Measurements from ENCODE around the gene ZNF273.
"Not testable (repeated sequence)": the region's sequence is repeated elsewhere in the genome, so short reads cannot be mapped to it uniquely, and the experiment has no call there.

Gene ZNF273

GRCh38 chr7:64890761-64891362 lies 12.2 kb upstream of the ZNF273 start:
- no peak for DNase-seq

DNA sequence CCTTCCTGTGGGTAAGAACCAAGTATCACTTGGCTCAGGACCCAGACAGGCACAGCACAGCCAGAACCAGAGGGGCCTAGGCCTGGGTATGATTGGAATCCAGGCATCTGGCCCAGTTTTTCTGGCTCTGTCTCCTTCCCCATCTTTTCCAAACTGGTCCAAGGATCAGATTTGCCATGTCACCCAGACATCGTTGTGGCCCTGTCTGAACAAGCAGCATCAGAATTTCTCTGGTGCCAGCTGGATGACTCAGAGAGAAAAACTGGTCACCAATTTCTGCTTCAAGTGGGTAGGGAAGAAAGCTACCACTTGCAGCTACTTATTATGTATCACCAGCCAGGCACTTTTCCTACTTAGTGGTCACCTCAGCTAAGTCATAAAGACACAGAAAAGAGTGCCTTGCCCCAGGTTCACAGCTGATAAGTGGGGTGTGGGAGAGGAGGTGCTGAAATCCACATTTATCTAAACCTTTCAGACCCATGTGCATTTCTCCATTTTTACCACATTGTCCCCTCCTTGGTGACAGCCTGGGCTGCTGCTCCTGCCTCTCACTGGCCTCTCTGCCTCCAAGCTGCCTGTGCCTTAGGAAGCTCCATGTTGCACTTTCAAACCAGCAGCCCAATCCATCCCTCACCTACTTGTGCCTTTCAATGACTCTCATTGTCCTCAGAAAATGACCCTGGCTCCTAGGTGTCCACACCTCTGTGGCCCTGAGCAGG lies 11.6 kb upstream of the ZNF273 start:
- DNase-seq: not testable (repeated sequence)

- no peak for DNase-seq
These were observed 11.0 kb upstream of the ZNF273 start for GRCh38 chr7:64892116-64892515.

GRCh38 chr7:64892666-64893309 lies 10.3 kb upstream of the ZNF273 start:
- DNase-seq: no peak

DNA sequence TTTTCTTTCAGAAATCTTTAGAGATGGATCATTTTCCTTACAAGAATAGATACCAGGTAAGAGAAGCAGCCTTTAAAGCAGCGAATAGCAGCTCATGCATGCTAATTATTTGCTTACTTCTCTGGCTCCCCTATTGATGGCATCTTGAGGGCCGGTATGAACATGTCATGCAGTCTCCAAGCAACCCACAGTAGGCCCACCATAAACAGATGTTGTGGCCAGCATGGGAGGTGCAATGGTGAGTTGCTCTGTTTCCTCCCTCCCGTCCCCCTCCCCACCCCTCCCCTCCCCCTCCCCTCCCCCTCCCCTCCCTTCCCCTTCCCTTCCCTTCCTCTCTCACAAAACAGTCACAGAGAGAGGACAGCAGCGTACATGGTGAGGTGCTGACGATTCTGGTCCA lies 9.7 kb upstream of the ZNF273 start:
- DNase-seq: no peak

GRCh38 chr7:64902461-64902805 lies 640 bp upstream of the ZNF273 start:
- DNase-seq: not testable (repeated sequence)

GRCh38 chr7:64904008-64904407 lies 935 bp downstream of the ZNF273 start:
- DNase-seq: no peak

DNA sequence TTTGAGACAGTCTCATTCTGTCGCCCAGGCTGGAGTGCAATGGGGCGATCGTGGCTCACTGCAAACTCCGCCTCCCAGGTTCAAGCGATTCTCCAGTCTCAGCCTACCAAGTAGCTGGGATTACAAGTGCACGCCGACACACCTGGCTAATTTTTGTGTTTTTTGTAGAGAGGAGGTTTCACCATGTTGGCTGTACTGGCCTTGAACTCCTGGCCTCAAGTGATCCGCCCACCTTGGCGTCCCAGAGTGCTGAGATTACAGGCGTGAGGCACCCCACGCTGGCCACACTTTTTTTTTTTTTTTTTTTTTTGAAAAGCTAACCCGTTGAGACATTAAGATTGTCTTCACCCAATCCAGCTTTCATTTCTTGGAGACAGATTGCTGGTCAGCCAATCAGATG lies 2.1 kb downstream of the ZNF273 start:
- DNase-seq: no peak

DNA sequence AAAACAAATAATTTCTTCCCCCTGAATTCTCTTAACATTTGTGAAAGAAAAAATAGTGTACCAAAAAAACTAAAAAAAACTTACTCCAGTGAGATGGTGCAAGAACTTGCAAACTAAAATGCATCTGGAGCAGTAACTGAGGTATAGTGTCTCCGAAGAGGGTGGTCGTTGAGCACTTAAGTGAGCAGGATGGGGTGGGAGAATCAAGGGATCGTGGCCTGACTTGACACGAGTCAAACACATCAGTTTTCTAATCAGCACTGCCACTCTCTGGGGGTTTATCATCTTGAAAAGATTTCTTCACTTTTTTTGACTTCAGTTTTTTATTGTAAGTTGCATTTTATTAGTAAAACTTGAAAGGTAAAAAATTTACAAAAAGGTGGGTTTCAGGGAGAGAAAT lies 2.5 kb downstream of the ZNF273 start:
- no peak for DNase-seq

- DNase-seq: no peak
These were observed 4.7 kb downstream of the ZNF273 start for GRCh38 chr7:64907641-64908326.

DNA sequence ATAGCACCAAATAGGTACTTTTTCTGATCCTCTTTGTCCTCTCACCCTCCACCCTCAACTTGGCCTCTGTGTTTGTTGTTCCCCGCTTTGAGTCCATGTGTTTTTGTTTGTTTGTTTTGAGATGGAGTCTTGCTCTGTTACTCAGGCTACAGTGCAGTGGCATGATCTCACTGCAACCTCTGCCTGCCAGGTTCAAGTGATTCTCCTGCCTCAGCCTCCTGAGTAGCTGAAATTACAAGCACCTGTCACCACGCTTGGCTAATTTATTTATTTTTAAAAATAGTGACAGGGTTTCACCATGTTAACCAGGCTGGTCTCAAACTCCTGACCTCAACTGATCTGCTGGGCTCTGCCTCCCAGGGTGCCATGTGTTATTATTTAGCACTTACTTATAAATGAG lies 5.3 kb downstream of the ZNF273 start:
- no peak for DNase-seq

- DNase-seq: no peak
These were observed 11.5 kb downstream of the ZNF273 start for GRCh38 chr7:64914557-64914956.

GRCh38 chr7:64915301-64915700 lies 12.2 kb downstream of the ZNF273 start:
- DNase-seq: not testable (repeated sequence)

DNA sequence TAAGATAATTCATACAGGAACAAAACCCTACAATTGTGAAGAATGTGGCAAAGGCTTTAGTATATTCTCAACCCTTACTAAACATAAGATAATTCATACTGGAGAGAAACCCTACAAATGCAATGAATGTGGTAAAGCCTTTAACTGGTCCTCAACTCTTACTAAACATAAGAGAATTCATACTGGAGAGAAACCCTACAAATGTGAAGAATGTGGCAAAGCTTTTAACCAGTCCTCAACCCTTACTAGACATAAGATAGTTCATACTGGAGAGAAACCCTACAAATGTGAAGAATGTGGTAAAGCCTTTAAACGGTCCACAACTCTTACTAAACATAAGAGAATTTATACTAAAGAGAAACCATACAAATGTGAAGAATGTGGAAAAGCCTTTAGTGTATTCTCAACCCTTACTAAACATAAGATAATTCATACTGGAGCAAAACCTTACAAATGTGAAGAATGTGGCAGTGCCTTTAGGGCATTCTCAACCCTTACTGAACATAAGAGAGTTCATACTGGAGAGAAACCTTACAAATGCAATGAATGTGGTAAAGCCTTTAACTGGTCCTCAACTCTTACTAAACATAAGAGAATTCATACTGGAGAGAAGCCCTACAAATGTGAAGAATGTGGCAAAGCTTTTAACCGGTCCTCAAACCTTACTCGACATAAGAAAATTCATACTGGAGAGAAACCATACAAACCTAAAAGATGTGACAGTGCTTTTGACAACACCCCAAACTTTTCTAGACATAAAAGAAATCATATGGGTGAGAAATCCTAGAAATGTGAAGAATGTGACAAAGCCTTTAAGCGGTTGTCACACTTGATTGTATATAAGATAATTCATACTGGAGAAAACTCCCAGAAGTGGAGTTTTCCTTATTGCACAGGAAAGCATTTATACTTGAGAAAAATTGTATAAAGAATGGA lies 25.4 kb downstream of the ZNF273 start:
- DNase-seq: not testable (repeated sequence)

GRCh38 chr7:64934478-64934877 lies 31.4 kb downstream of the ZNF273 start:
- no peak for DNase-seq

DNA sequence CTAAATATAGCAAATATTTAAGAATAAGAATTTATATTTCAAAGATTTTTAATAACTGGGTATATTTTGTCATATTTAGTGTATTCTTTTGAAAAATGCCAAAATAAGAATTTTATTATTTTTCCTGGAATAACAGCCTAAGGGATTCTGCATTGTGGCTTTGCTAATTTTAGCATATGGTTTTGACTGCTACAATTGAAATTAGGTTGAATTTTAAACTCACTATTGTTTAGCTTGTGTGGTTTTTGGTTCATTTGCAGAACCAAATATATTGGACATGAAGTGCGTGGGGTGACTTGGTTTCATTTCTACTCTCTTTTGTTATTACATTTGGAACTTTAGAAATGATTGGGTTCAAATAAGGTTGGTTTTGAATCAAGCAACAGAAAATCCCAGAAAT lies 35.5 kb downstream of the ZNF273 start:
- DNase-seq: no peak

DNA sequence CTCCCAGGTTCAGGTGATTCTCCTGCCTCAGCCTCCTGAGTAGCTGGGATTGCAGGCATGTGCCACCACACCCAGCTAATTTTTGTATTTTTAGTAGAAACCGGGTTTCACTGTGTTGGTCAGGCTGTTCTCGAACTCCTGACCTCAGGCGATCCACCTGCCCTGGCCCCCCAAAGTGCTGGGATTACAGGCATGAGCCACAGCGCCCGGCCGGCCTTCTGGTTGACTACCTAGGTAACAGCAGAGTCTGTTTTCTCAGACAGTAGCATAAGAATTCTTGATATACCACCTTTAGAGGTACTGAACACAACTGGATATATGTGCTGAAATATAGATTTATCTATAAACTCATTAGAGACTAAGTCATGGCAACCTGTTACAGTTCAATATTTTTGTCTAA lies 36.9 kb downstream of the ZNF273 start:
- not testable (repeated sequence) for DNase-seq

DNA sequence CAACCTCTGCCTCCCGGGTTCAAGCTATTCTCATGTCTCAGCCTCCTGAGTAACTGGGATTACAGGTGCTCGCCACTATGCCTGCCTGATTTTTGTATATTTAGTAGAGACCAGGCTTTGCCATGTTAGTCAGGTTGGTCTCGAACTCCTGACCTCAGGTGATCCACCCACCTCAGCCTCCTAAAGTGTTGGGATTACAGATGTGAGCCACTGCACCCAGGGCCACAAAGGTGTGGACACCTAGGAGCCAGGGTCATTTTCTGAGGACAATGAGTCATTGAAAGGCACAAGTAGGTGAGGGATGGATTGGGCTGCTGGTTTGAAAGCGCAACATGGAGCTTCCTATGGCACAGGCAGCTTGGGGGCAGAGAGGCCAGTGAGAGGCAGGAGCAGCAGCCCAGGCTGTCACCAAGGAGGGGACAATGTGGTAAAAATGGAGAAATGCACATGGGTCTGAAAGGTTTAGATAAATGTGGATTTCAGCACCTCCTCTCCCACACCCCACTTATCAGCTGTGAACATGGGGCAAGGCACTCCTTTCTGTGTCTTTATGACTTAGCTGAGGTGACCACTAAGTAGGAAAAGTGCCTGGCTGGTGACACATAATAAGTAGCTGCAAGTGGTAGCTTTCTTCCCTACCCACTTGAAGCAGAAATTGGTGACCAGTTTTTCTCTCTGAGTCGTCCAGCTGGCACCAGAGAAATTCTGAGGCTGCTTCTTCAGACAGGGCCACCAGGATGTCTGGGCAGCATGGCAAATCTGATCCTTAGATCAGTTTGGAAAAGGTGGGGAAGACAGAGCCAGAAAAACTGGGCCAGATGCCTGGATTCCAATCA lies 41.8 kb downstream of the ZNF273 start:
- not testable (repeated sequence) for DNase-seq

DNA sequence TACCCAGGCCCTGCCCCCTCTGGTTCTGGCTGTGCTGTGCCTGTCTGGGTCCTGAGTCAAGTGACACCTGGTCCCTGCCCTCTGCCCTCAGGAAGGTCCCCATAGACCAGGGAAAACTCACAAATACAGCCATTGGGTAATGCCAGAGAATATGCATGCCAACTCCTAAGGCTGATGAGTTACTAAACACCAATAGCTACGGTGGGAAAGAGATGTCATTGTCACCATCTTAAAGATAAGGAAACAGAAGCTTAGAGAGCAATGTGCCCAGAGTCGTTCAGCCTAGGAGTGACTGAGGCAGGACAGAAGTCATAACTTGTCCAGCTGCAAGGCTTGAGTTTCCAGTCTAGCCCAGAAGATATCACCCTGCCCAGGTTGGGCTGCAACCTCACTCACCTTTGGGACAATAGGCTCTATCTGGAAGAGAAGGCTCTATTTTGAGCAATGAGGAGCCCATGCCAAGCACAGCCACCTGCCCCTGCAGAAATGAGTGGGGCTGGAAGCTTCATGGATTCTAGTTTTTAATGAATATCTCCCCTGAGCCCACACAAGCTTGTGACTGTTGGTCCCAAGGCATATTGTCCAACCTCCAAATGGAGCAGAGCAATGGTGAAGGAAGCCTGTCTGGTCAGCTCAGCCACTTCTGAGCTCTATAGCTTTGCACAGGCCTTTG lies 42.6 kb downstream of the ZNF273 start:
- DNase-seq: no peak

- DNase-seq: peak; percentile 17 to 34
These were observed 43.7 kb downstream of the ZNF273 start for GRCh38 chr7:64946772-64947171.
